GM21529 (cell line): ENCODE data around the gene ABCA9.
"Not testable (repeated sequence)": the region's sequence is repeated elsewhere in the genome, so short reads cannot be mapped to it uniquely, and the experiment has no call there.

ENCODE experiments used
- ATAC-seq: cut with Tn5 transposase; IDR thresholded peaks from one replicate; pipeline ENCODE4 v1.9.1; 2021; ENCODE audit not compliant: unreplicated experiment

ABCA9 gene

DNA sequence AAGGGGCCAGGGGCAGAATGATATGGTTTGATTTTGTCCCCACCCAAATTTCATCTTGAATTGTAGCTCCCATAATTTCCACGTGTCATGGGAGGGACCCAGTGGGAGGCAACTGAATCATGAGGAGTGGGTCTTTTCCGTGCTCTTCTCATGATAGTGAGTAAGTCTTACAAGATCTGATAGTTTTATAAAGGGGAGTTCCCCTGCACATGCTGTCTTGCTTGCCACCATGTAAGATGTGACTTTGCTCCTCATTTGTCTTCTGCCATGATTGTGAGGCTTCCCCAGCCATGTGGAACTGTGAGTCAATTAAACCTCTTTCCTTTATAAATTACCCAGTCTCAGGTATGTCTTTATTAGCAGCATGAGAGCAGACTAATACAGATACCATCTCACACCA lies 101.6 kb downstream of the ABCA9 start:
- ATAC-seq = not testable (repeated sequence)

DNA sequence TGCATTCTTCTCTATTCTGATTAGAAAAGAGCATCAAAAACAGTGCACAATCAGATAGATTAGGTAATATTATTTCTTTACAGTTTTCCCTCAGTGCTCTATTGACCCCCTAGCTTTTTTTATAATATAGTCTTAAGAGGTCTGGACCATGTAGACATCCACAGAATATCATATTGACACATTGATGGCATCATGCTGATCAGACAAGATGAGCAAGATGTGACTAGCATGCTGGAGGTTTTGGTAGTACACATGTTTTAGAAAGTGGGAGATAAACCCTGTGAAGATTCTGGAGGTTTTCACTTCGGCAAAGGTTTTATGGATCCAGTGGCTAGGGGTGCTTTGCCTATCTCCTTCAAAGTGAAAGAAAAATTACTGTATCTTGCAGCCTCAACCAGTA lies 102.8 kb downstream of the ABCA9 start:
- ATAC-seq = no peak

DNA sequence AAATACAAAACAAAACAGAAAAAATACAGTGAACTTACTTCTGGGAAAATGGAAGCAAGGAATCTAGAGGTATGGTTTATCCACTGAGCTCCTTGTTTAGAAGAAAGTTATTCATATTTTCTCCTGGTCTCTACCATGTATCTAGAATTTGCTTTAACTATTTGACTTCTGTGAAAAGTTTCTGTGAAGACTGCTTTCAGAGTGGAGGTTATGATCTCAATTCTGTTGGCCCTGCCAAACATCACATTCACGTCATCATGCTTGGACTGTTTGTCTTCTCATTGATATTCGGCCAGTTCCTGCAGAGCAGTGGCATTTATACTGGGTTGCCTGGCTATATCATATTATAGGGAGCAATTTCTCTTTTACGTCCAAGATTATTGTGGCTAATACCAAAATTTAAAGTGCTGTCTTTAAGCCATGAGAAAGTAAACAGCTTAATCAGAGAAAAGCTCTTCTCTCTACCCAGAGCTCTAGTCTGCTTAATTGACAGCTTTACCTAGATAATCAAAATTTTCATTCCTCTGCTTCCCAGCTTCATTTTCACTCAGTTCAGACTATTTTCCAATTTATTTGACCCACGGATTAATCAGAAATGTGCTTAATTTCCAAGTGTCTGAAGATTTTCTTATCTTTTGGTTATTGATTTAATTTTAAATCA lies 105.4 kb downstream of the ABCA9 start, which contains the start of gene ABCA8:
TSS of gene ABCA8 (minus strand) at position 212 of the 661 bp plus-strand sequence. CDS start 13,358 bp downstream, outside the sequence.
- ATAC-seq = no peak

DNA sequence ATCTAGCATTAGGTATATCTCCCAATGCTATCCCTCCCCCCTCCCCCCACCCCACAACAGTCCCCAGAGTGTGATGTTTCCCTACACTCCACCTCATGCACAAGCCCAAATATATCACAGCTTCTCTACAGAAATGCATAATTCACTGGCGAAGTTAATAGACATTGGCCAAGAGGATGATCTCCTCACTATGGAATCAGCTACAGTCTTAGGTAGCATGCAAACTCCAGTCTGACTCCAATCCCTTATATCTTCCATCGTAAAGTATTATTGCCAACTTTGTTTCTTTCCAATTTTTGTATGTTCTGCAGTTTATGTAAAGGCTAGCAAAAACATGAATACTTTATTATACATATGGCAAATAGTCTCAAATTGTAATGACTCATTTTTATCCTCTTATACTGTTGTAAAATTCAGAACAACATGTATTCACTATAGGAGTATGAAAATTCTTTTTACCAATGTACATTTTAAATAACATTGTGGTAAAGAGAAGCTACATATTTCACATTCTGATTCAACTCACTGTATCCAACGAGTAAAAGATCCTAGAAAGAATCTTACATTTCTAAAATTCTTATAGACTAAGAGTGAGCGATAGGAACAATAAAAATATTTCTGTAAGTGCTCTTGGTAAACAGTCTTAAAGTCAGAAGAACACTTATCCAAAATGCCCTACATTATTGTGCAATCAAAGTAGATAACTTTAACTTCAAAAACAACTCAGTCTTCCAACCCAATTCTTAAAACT lies 106.4 kb downstream of the ABCA9 start:
- ATAC-seq = no peak

GRCh38 chr17:68953340-68953997 lies 107.3 kb downstream of the ABCA9 start:
- no peak for ATAC-seq

- no peak for ATAC-seq
Observed at GRCh38 chr17:68950725-68951124, 110.0 kb downstream of the ABCA9 start.

- ATAC-seq = not testable (repeated sequence)
Observed at GRCh38 chr17:68947868-68948267, 112.9 kb downstream of the ABCA9 start.

DNA sequence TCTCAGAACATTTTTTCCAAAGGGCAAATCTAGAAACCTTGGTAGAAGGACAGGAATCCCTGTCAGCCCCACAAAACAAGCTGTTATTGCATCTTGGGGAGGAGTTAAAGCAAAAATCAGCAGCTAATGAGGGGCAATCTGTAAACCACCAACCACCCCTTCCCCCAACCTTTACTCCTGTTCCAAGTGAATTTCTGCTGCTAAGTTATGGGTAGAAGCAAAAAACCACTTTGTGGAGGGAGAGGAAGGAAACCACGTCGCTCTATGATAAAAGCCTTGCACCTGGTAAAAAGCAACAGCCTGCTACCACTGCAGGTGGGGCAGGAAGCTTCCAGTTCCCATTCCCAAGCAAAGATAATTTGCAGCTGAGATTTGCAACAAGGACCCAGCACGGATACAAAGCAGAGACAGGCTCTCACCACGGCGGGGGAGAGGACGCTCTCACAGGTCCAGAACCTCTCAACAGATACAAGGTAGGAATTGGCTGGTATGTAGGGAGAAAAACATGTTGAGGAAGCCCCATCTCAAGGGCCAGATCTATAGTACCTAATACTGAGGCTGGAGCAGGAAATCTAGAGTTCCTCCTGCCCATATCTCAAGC lies 116.2 kb downstream of the ABCA9 start:
- ATAC-seq = no peak

- not testable (repeated sequence) for ATAC-seq
Observed at GRCh38 chr17:68943812-68944182, 116.9 kb downstream of the ABCA9 start.

GRCh38 chr17:68943123-68943811 lies 117.5 kb downstream of the ABCA9 start:
- no peak for ATAC-seq

- no peak for ATAC-seq
Observed at GRCh38 chr17:68942389-68942788, 118.3 kb downstream of the ABCA9 start.

DNA sequence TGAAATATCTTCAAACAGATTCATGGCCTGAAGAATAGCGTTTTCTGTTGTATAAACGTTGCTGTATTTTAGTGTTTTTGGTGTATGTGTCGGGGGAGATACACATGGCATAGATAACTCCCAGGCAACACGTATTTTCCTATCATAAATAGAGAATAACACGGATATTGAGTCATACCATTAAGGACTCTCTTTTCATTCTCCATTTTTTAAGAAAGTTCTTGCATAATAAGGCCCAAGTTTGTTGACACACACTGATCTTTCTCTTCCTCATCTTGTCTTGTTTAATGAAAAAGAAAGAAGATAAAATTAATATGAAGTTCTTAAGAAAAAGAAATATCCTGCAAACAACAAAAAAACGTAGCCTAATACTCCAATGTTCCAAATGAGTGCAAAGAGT lies 119.0 kb downstream of the ABCA9 start:
- no peak for ATAC-seq

- ATAC-seq = no peak
Observed at GRCh38 chr17:68939195-68939594, 121.5 kb downstream of the ABCA9 start.

- no peak for ATAC-seq
Observed at GRCh38 chr17:68937890-68938514, 122.7 kb downstream of the ABCA9 start.

DNA sequence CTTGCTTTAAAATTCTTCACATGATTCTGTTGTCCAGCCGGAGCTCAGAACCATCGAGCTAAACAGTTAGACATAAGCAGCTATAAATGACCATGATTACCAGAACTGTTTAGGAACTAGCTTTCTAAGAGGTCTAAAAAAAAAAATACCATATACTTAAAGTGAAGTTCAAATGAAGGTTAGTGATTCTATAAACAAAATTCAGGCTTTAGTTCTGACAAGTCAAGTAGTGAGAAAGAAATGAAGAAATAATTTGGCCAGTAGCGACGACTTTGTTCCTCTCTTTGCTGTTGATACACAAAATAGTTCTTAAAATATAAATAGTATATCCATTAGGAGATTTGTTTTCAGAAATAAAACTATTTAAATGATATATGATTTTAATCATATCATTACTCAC lies 133.2 kb downstream of the ABCA9 start:
- no peak for ATAC-seq

- ATAC-seq = no peak
Observed at GRCh38 chr17:68924793-68925720, 135.7 kb downstream of the ABCA9 start.
